SKM-1 (cell line): ENCODE results near the gene PDLIM5.
"Not testable (repeated sequence)": the region's sequence is repeated elsewhere in the genome, so short reads cannot be mapped to it uniquely, and the experiment has no call there.

Experiments used
- DNase-seq: peaks from one replicate; lab custom pipeline; 2025; ENCODE audit not compliant: unreplicated experiment; lab: John Stamatoyannopoulos, UW

PDLIM5 gene

DNA sequence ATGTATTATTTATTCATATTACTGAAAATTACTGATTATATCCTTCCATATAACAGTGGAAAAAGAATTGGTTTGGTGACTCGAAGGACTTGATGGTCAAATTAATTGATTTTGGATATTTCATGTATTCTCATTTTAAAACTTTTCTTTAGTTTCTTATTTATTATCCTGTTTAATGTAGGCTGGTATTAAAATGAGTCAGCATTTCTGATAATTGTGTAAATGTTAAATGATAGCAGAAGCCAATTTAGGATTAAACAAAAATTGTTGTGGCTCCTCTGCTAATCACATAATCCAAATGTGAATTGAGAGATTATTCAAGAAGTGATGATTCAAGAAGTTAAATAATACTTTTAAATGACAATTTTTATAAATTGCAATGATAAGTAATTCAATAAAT is 38.7 kb downstream of the PDLIM5 start:
- DNase-seq: no peak

DNA sequence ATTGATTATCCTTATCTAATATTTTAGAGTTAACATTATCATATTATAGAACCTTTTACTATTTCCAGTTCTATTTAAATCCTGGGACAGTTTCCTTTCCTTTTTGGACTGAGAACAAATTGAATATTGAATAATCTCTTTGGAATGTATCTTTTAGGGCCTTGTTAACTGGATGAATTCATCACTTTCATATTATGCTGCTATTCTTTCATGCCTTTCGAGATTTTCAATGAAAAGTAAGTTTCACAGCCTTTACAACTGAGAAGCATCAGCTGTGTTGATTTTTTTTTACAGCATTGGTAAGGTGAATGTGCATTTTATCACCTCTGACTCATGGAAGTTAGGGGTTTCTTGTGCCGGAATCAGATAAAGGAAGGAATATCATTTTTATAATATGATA is 39.6 kb downstream of the PDLIM5 start:
- no peak for DNase-seq

DNA sequence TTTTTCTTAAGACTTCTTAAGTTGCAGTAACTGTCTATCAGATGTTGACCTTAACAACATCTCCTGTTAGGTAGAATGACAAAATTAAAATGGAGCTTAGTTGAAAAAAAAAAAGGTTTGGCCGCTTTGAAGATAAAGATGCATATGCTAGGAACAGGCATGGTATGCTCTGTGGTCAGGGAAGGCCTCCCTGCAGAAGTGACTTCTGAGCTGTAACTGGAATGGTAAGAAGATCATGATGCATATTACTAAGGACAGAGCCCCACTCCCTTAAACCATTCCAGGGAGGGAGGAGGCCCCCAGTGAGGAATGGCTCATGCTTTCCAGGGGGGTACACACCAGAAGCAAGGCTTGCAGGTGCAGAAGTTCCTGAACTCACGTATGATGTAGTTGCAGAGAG is 43.7 kb downstream of the PDLIM5 start:
- no peak for DNase-seq

DNA sequence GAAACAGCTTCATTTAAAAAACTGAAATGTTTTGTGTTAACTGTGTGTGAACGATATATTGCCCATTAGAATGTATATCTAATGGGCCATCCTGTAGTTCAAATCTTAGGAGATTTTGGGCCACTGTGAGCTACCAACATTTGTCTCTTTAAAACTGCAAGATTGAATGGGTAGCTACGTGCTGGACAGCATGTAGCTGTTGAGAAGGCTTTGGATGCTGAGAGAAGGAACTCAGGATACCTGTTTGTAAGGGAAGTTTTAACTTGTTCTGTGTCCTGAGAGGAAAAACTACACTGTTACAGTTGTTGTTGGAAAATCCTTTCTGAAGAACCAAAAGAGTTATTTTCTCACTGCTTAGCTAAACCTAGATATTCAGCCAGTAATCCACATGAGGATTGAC is 45.9 kb downstream of the PDLIM5 start:
- no peak for DNase-seq

DNA sequence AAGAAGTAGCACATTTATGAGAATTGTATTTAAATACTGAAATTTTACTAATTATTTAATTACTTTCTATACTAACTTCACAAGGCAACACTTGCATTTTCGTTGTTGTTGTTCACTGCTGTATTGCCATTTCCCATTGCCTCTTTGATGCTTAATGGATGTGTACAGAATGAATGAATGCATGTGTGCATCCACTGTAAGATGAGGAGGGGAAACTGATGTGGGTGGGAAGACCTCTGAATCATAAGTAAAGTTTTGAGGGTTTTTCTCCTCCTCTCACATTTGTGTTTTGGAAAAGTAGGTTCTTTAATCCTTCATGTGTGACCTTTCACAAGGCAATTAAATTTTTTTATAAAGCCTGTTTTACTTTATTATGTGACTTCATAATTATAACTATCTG is 46.8 kb downstream of the PDLIM5 start:
- no peak for DNase-seq

DNA sequence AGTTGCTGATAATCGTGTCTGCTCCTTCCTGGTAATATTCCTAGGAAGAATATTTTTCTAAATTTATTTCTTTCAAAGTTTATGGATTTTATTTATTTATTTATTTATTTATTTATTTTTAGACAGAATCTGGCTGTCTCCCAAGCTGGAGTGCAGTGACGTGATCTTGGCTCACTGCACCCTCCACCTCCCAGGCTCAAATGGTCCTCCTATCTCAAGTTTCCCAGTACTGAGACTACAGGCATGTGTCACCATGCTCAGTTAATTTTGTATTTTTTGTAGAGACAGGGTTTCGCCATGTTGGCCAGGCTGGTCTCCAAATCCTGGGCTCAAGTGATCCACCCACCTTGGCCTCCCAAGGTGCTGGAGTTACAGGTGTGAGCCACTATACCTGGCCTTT is 48.9 kb downstream of the PDLIM5 start:
- DNase-seq: no peak

DNA sequence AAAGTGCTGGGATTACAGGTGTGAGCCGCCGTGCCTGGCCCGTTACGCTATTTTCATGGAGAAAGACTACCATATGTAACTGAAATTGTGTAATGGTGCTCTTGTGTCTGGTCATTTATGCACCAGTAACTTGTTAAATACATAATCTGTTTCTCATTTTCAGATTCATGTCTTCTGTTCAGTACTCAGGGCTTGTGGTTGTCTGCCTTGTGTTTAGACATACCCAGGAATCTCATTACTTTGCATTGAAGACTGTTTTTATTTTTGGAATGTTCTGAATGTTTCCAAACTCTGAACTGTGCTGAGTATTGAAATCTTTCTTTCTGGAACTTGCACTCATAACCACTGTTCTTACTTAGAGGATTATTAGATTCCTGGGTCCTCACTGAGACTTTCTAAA is 52.8 kb downstream of the PDLIM5 start:
- DNase-seq: no peak

DNA sequence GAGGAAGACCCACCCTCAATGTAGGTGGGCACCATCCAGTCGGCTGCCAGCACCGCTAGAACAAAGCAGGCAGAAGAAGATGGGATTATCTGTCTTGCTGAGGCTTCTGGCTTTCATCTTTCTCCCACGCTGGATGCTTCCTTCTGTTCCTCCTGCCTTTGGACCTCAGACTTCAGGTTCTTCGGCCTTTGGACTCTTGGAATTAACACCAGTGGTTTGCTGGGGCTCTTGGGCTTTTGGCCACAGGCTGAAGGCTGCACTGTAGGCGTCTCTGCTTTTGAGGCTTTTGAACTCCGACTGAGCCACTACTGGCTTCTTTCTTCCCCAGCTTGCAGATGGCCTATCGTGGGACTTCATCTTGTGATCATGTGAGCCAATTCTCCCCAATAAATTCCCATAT is 55.1 kb downstream of the PDLIM5 start:
- no peak for DNase-seq

DNA sequence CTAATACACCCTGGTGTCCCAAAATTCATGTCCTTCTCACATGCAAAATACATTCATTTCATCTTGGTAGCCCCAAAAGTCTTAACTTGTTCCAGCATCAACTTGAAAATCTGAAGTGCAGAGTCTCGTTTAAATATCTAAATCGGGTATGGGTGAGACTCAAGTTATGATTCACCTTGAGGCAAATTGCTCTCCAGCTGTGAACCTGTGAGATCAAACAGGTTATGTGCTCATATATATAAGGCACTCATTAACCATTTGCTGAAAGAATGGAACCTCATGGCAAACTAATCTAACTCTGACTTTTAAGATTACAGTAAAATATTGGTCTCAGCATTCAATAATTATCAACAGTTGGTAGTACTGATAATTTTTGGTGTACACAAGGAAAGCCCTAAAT is 55.5 kb downstream of the PDLIM5 start:
- DNase-seq: no peak

DNA sequence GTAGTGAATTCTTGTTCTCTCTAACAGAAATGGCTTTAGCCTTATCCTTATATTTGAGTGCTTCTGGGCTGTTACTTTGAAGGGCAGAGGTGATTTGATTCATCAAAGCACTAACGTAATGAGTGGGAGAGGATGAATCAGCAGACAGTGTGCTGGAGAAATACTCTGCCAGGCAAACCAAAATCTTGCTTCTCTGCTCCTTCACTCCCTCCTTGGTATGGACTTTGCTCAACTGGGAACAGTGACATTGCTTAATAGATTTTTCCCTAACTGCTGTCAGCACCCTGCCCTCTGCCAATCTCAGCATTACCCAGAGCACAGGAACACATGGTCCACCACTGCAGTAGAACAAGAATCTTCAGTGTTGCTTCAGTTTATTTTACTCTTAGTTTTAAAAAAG is 56.0 kb downstream of the PDLIM5 start:
- DNase-seq: no peak

DNA sequence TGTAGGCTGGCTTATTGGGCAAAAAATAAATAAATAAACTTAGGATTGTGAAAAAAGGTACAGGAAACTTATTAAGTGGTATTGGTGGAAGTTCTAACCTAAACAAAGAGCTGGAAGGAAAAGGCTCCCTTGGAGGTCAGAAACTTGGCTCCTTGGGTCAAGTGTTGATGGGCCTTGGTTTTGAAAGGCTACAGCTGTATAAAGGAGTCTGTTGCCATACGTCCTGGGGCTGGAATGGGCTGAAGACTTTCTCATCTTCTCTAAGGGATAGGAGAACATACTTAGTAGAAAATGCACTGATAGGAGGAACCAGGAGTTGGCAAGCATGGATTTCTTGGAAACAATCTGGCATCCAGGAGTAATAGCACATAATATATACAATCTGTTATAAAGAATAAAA is 56.6 kb downstream of the PDLIM5 start:
- DNase-seq: no peak

DNA sequence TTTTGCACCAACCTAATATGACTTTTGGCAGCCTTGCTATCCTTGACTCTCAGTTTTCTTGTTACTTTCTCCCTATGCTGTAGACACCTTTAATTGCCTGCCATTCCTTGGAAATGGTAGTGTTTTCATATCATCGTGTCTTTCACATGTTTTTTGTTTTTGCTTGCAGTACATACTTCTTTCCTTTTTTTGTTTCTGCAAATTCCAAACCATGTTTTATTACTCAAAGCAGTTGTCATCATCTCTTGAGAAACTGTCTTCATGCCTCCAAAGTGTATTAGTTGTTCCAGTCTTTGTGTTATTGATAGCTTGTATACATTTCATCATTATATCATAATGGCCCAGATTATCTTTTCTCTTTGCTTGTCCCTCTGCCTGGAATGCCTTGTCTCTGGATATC is 57.1 kb downstream of the PDLIM5 start:
- DNase-seq: no peak

DNA sequence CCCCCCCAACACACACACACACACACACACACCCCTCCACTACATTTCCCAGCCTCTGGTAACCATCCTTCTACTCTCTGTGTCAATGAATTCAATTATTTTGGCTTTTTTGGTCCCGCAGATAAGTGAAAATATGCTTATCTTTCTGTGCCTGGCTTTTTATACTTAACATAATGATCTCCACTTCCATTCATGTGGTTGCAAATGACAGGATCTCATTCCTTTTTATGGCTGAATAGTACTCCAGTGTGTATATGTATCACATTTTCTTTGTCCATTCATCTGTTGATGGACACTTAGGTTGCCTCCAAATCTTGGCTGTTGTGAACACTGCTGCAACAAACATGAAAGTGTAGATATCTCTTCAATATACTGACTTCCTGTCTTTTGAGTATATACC is 59.8 kb downstream of the PDLIM5 start:
- DNase-seq: no peak

DNA sequence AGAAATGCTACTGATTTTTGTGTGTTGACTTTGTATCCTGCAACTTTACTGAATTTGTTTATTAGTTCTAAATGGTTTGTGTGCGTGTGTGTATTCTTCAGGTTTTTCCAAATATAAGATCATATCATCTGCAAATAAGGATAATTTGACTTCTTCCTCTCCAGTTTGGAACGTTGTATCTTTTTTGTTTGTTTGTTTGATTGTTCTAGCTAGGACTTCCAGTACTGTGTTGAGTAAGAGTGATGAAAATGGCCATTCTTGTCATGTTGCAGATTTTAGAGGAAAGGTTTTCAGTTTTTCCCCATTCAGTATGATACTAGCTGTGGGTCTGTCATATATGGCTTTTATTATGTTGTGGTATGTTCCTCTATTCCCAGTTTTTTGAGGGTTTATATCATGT is 61.8 kb downstream of the PDLIM5 start:
- not testable (repeated sequence) for DNase-seq

DNA sequence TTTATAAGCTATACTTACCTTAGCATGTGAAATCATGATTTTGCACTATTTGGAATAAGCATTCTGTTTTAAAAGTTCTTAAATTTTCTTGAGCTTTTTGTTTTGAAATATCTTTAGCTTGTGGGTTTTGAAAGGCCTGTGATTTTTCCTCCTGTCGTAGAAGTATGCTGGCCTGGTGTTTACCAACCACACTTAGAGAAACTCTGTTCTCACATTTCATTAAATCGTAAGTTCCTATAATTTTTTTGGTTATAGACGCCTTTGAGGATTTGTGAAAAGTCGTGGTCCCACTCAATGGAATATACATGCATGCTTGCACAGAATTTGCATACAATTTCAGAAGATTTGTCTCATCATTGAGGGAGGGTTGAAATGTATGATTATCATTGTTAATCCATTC is 63.6 kb downstream of the PDLIM5 start:
- DNase-seq: no peak

DNA sequence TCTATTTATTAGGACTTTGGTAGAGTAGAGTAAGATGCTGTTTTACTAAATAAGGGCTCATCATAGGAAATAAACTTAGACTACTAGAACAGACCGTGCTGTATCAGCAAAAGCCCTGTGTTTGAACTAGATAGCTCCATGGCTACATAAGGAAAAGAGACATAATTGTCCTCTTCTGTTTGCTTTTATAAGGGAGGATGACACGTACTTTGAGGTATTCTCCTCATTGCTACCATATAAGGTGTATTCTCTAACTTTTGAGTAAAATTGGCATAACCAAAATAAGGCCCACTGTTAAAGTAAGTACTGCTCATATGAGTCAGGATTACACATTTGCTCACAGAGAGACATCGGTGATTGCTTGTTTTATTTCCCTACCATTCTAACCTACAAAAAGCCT is 64.3 kb downstream of the PDLIM5 start:
- DNase-seq: no peak

DNA sequence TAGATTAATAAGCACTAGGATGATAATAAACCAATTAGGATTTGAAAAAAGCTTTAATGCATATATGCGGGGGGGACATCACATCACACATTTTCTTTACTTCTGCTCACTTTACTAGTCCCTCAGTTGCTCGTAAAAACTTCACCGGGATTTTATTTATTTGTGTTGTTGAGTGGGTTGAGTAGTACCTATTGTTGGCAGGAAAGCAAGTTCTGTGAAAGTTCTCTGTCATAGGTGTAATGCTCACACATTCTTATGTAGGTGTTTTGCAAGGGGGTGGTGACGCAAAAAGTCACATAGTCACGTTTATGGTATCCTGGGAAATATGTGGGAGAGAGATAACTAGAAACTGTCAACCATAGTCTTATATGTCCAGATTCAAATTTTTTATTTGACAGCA is 65.3 kb downstream of the PDLIM5 start:
- DNase-seq: no peak

DNA sequence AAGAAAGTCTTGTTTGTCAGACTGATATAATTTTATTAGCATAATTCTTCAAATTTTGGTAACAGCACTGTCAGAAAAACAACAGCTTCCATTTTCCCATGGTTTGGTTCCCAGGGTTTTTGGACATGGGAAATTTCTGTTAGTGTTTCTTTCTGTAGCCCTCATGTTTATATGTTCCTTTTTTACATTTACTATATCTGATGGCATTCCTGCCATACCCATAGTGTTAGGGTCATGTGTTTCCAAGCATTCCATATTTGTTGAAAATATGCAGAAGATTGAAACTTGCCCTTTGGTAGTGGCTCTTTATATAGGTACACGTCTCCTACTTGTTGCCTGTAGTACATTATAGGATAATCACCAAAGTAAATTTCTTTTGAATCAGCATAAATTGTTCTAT is 65.8 kb downstream of the PDLIM5 start:
- DNase-seq: no peak

DNA sequence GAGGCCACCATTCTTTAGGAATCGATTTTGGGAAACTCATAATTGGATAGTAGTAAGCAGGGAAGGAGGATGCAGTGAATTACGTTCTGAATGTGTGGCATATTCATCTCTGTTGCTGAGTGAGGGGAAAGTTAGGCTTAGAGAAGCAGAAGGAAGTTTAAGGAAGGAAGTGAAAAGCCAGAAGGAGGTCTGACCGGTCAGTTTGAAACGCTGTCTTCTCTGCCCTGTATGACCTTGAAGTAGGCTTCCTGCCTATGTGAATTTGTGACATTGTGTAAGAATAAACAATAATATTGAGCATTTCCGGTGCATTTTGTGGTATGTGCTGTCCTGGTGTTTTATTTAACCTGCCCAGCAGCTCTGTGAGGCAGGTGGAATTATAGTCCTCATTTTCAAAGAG is 67.3 kb downstream of the PDLIM5 start:
- peak; percentile 61 for DNase-seq

DNA sequence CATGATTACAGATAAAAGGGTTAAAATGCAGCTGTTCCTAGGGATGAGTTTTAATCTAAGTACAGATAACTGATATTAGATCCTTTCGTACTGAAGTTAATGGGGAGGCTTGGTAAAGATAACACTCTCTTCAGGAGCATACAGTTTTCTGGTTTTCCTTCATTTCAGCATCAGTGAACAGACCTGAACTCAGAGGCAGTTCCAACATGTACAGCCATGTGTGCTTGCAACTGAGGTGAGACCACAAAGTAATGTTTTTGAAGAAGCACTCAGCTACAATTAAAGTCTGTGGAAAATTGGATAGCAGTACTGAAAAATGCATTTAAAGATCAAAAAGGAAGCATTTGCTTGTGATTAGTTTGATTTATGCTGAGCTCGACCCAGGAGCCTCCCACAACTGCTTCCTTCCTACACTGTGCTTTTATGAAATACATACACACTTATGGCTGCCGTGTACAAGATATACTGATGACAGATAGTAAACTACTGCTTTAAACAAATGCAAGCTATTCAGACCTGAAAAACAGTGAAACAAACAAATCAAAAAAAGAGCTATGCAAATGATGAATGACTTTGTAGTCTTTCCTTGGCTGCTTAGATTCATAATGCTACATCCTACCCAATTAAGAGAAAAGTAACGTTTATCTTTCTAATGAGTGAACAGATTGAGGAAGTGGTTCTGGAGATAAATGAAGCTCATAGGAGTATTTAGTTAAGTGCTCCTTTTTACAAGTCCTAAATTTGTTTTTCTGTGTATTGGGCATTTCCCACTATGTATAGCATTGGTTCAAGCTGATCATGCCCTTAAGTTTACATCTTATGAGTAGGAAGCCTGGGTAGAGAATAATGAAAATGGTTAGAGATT is 68.4 kb downstream of the PDLIM5 start:
- no peak for DNase-seq

DNA sequence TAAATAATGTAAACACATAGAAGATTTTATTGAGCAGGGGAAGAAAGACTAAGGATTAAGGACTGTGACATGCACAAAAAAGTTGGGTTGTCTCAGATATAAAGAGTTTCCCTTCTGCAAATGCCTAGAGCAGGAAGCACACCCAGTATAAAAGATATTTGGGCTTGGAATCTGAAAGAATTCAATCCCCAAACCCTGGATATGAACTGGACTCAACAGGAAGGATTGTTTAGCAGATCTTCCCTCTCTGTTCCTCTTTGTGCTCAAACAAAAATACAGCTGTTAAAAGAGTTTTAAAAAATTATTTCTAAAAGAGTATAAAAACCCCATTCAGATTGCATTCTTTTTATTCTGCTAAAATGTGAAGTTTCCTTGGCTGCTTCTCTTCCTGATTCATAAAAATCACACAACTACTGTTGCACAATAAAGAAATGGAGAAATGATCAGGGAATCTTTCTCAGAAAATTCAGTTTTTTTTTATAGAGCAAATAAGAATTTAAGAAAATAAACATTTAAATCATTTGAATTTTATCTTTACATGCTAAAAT is 71.4 kb downstream of the PDLIM5 start:
- no peak for DNase-seq

DNA sequence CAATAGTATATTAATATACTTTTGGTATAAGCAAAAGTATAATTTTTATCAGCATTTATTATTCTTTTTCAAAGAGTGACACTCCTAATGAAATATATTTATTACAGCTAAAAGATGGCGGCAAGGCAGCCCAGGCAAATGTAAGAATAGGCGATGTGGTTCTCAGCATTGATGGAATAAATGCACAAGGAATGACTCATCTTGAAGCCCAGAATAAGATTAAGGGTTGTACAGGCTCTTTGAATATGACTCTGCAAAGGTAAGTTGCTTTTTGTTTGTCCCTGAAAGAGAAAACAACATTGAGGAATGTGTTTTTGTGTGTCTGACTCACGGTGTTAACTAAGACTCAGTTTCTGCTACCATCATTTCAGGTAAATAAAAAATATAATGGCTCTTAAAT is 71.9 kb downstream of the PDLIM5 start:
- DNase-seq: no peak
